M059J (cell line): ENCODE data around the gene DOHH. TPM values are rescaled to one million over a fixed set of nuclear protein-coding genes. Genes with fewer than 3 reads are reported as not detected.

Experiments used
- DNase-seq: peaks from one replicate; pipeline ENCODE4 v3.0.0-alpha.2; 2012; ENCODE audit warnings: low read depth
- total RNA-seq: library from RNA; depleted of rRNA; stranded (reverse); fragments of >200 nt; shearing (Covaris generic); gene quantifications from 2 replicates; pipeline ENCODE4 v1.2.3, GENCODE V29; 2014; rRNA removed

Gene DOHH
- total RNA-seq, 1 experiment from 2014 or later, result 16.4 TPM

GRCh38 chr19:3441986-3442329, 58.5 kb downstream of the DOHH start:
- no peak for DNase-seq

GRCh38 chr19:3441089-3441985, 59.1 kb downstream of the DOHH start:
- no peak for DNase-seq

Other genes with a start within 250 kb of the DOHH start
- 26.5 and 56.9 TPM in 2 replicates for gene NFIC, start 134.1 kb downstream of the DOHH start, total RNA-seq
- not detected in 2 replicates for gene SMIM24, start 20.1 kb downstream of the DOHH start, total RNA-seq
- gene SMIM44, start 17.2 kb downstream of the DOHH start, total RNA-seq, result not detected in 2 replicates
- 35.7 and 56.5 TPM in 2 replicates for gene FZR1, start 5.6 kb upstream of the DOHH start, total RNA-seq
- gene TEKTIP1, start 38.5 kb upstream of the DOHH start, total RNA-seq, result not detected in 2 replicates
- gene MFSD12, start 56.9 kb upstream of the DOHH start, total RNA-seq, result 50.7 and 105 TPM in 2 replicates
- gene HMG20B, start 72.3 kb upstream of the DOHH start, total RNA-seq, result 112 and 151 TPM in 2 replicates
- not detected in 2 replicates for gene GIPC3, start 84.8 kb upstream of the DOHH start, total RNA-seq
- 0.59 TPM in 1 of 2 replicates, not detected in the other for gene TBXA2R, start 106.2 kb upstream of the DOHH start, total RNA-seq
- 13.7 and 31.1 TPM in 2 replicates for gene CACTIN, start 126.1 kb upstream of the DOHH start, total RNA-seq
- gene PIP5K1C, start 199.8 kb upstream of the DOHH start, total RNA-seq, result 11.4 and 15.8 TPM in 2 replicates
- gene TJP3, start 207.7 kb upstream of the DOHH start, total RNA-seq, result 0.30 and 0.49 TPM in 2 replicates